Esophagus squamous epithelium (tissue), 5 donors: ENCODE measurements around the gene TMEM145. TPM values are rescaled to one million over a fixed set of nuclear protein-coding genes. Genes with fewer than 3 reads are reported as not detected.
A peak's percentile ranks its signal among the peaks of the same experiment; 100 is the strongest.

Experiments used
- DNase-seq: peaks from one replicate; lab custom pipeline; 2025; lab: John Stamatoyannopoulos, UW
- H3K27ac ChIP-seq, 4 donors: fragments of 200-600 bp; sonication (generic); one replicate each; pipeline ENCODE4 v1.5.1; 2016 to 2019; ENCODE audit warnings: mild to moderate bottlenecking in 1 of 4
- H3K27me3 ChIP-seq, 4 donors: fragments of 200-600 bp; sonication (generic); 1 replicate in 3 of 4; 2 replicates in 1 of 4; pipeline versions ENCODE4 v1.5.1 to v1.6.0; 2017 to 2021; ENCODE audit warnings: antibody characterized with exemption in 1 of 4
- H3K36me3 ChIP-seq, 3 donors: fragments of 200-600 bp; sonication (generic); one replicate each; pipeline ENCODE4 v1.5.1; 2016 to 2019
- H3K4me1 ChIP-seq, 3 donors: fragments of 200-600 bp; sonication (generic); one replicate each; pipeline ENCODE4 v1.5.1; 2017 to 2019
- H3K4me3 ChIP-seq, 4 donors: fragments of 200-600 bp; sonication (generic); 1 replicate in 3 of 4; 2 replicates in 1 of 4; pipeline ENCODE4 v1.5.1; 2016 to 2019; ENCODE audit warnings: mild to moderate bottlenecking in 2 of 4, moderate library complexity in 1 of 4
- H3K9me3 ChIP-seq, 3 donors: fragments of 200-600 bp; sonication (generic); one replicate each; pipeline ENCODE4 v1.5.1; 2016 to 2019
- POLR2A ChIP-seq, 4 donors: fragments of 450-650 bp; IDR thresholded peaks; one replicate each; pipeline ENCODE4 v1.6.1; 2017; ENCODE audit warnings: antibody characterized with exemption in 4 of 4, mild to moderate bottlenecking in 4 of 4, moderate library complexity in 3 of 4
- WGBS, 2 donors: methylation state at CpG; one replicate each; pipeline ENCODE4 v1.1.5; 2018; 5-methylcytosine and 5-hydroxymethylcytosine counted together
- intact Hi-C: fragments of 100-400 bp; cut with DNase I; formaldehyde crosslinking; loops from one replicate; pipeline ENCODE4 v1.15.0; 2022
- total RNA-seq, 4 donors: library from RNA; depleted of rRNA; stranded (reverse); fragments of >200 nt; gene quantifications; one replicate each; pipeline ENCODE4 v1.1.0, GENCODE V29; 2016
- TF ChIP-seq, protein P1 (sequence below), 6 experiments: fragments of 450-650 bp in 4 of 6; fragments of 200-600 bp in 2 of 6; sonication (generic) in 2 of 6; IDR thresholded peaks; one replicate each; pipeline ENCODE4 v1.5.1; 2016 to 2019; ENCODE audit warnings: antibody characterized with exemption in 6 of 6, mild to moderate bottlenecking in 4 of 6, moderate library complexity in 4 of 6
- donor health status: DM: yes; HTN: yes; CAD: no.

Gene TMEM145
- total RNA-seq, 4 donors from 2014 or later, result not detected

DNA sequence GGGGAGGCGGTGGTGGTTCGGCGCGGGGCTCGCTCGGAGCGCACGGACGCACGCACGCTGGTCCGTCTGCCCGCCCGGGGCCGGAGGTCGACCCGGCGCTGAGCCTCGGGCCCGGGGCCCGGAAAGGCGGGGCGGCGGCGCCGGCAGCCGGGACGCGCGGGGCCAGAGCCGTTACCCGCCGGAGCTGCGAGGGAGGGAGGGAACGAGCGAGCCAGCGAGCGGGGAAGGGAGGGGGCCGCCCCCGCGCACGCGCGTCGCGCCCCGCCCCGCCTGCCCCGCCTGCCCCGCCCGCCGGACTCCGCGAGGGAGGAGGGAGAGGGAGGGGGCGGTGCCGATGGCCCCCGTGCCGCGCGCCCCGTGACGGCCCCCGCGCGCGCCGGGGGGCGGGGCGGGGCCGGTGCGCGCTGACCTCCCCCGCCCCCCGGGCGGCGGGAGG is 29.0 kb upstream of the TMEM145 start:
- intact Hi-C loops, result no loop called here
- Histone ChIP-seq H3K36me3 (peaks cover 17 to 25% (median 23%) of the 10 kb centered on the region in 3 donors), H3K4me1 (peaks cover 54 to 80% (median 60%) of the 10 kb centered on the region in 3 donors), H3K27ac (peak overlapping the region; percentile 80 to 99 (median 91)), H3K4me3 (peak overlapping the region; percentile 41 to 87 (median 64)), H3K27me3 (no peaks in the 10 kb centered on the region), H3K9me3 (no peaks in the 10 kb centered on the region)
- no CpG with 5 or more reads among the region's 76 CpGs for WGBS, 2 donors
- DNase-seq, result no peak
- TF ChIP-seq POLR2A (IDR thresholded peaks at IDR 0.05), result peak in 2 of 4 donors; percentile 28 to 54
- TF ChIP-seq, protein P1, sequence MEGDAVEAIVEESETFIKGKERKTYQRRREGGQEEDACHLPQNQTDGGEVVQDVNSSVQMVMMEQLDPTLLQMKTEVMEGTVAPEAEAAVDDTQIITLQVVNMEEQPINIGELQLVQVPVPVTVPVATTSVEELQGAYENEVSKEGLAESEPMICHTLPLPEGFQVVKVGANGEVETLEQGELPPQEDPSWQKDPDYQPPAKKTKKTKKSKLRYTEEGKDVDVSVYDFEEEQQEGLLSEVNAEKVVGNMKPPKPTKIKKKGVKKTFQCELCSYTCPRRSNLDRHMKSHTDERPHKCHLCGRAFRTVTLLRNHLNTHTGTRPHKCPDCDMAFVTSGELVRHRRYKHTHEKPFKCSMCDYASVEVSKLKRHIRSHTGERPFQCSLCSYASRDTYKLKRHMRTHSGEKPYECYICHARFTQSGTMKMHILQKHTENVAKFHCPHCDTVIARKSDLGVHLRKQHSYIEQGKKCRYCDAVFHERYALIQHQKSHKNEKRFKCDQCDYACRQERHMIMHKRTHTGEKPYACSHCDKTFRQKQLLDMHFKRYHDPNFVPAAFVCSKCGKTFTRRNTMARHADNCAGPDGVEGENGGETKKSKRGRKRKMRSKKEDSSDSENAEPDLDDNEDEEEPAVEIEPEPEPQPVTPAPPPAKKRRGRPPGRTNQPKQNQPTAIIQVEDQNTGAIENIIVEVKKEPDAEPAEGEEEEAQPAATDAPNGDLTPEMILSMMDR (IDR thresholded peaks at IDR 0.05), result no peak

DNA sequence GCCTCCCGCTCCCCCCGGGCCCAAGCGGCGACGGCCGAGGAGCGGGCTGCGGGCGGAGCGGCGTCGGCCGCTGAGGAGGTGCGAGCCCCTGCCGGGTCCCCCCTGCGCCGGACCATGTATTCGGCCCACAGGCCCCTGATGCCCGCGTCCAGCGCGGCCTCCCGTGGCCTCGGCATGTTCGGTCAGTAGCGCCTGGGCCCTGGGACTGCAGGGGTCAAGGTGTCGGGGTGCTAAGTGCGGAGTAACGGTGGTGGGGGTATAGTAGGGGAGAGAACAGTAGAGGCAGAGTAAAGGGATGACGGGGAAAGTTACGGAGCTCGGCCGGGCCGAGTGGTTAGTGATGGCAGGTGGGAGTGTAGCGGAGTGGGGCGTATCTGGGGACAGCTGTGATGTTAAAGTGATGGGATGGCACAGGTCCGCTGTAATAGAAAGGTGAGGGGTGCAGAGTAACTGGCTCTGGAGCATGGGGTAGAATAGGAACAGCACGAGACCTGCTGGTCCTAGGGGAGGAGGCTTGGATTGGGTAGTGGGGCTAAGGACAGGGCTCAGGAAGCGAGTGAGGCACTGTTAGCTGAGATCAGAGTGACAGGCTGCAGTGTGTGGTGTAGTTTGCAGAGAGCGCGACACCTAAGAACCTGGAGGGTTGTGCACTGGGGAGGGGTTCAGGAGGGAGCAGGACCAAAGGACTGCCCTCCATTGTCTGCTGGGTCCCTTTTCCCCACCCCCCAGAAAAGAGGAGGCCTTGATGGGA is 28.3 kb upstream of the TMEM145 start:
- Histone ChIP-seq H3K9me3 (no peaks in the 10 kb centered on the region), H3K4me1 (peaks cover 47 to 73% (median 57%) of the 10 kb centered on the region in 3 donors), H3K27me3 (no peaks in the 10 kb centered on the region), H3K36me3 (peaks cover 24 to 32% (median 30%) of the 10 kb centered on the region in 3 donors), H3K4me3 (peak overlapping the region; percentile 31 to 87 (median 64)), H3K27ac (peak overlapping the region; percentile 84 to 99 (median 92))
- intact Hi-C loops, result no loop called here
- no peak for TF ChIP-seq POLR2A (IDR thresholded peaks at IDR 0.05)
- TF ChIP-seq, protein P1 (IDR thresholded peaks at IDR 0.05), result no peak
- DNase-seq, result no peak
- WGBS, 2 donors, result 6 to 7% methylated on average over 12 to 20 of the region's 41 CpGs

DNA sequence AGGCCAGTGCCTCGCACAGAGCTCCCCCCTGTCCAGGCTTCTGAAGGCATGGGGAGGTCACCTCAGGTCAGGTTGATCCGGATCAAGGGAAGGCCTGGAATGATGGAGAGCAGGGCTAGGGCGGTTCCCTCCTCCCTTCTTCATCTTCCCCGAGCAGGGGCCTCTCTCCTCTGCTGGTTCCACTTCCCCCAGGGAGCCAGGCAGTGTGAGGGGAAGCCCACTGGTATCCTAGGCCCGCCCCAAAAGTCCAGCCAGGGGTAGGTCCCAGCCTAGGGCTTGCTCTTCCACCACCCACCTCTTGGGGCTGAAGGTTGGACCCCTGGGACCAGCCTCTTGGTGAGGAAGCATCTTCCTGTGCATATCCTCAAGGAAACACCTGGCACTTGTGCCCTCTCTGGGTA is 27.6 kb upstream of the TMEM145 start:
- Histone ChIP-seq H3K4me3 (peak overlapping the region in 2 of 4 donors; percentile 71 to 87), H3K27me3 (no peaks in the 10 kb centered on the region), H3K4me1 (peaks cover 47 to 69% (median 55%) of the 10 kb centered on the region in 3 donors), H3K27ac (peak overlapping the region; percentile 84 to 98 (median 84)), H3K9me3 (no peaks in the 10 kb centered on the region), H3K36me3 (peaks cover 31 to 40% (median 37%) of the 10 kb centered on the region in 3 donors)
- TF ChIP-seq, protein P1 (IDR thresholded peaks at IDR 0.05), result no peak
- TF ChIP-seq POLR2A (IDR thresholded peaks at IDR 0.05), result no peak
- no peak for DNase-seq
- intact Hi-C loops, result no loop called here
- whole genome bisulfite sequencing, 2 donors, result 10 to 33% methylated on average over 3 to 5 of the region's 5 CpGs

DNA sequence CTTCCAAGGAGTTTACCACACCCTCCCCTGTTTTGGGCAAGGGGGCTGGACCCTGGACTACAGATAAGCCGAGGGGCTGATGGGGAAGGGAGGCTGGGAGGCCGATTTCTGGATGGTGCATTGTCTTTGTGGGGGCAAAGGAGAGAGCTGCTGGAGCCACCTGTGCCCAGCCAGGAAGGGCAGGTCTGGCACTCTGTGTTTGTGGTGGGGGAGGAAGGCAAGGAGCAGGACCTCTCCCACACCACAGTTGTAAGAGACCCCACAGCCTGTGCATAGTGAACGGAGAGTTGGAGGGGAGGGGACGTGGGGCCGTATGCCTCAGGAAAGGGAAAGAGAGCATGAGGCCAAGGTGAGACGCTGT is 27.1 kb upstream of the TMEM145 start:
- H3K27me3 ChIP-seq, result no peaks in the 10 kb centered on the region
- 25 to 49% methylated on average over 4 to 6 of the region's 6 CpGs for WGBS, 2 donors
- no peak for DNase-seq
- H3K36me3 ChIP-seq, result peaks cover 35 to 44% (median 42%) of the 10 kb centered on the region in 3 donors
- peak overlapping the region; percentile 84 to 98 (median 84) for H3K27ac ChIP-seq
- H3K9me3 ChIP-seq, result no peaks in the 10 kb centered on the region
- intact Hi-C loops, result no loop called here
- H3K4me3 ChIP-seq, result peak overlapping the region in 2 of 4 donors; percentile 71 to 87
- H3K4me1 ChIP-seq, result peaks cover 45 to 69% (median 51%) of the 10 kb centered on the region in 3 donors
- no peak for TF ChIP-seq POLR2A (IDR thresholded peaks at IDR 0.05)
- TF ChIP-seq, protein P1 (IDR thresholded peaks at IDR 0.05), result no peak
